Subcutaneous preadipocyte (primary cell): ENCODE measurements around the gene CALB2. TPM values are rescaled to one million over a fixed set of nuclear protein-coding genes. Genes with fewer than 3 reads are reported as not detected.

Source experiments
- total RNA-seq: library from RNA; depleted of rRNA; stranded (reverse); fragments of >200 nt; gene quantifications from 2 replicates; pipeline ENCODE4 v1.2.3, GENCODE V29; 2012

Gene CALB2
- not detected in 2 replicates for total RNA-seq

GRCh38 chr16:71358464-71358998, at the start of gene CALB2:
Gene CALB2, plus strand, starts transcription at chr16:71358723. Its CDS starts 70 bp downstream, at chr16:71358793.

Other genes starting within 250 kb of the CALB2 start
- gene HYDIN, start 128.0 kb upstream of the CALB2 start, total RNA-seq = under 0.01 and 1.8 TPM in 2 replicates
- 19.1 and 28.2 TPM in 2 replicates for gene CMTR2, start 69.3 kb upstream of the CALB2 start, total RNA-seq
- gene TLE7, start 83.3 kb downstream of the CALB2 start, total RNA-seq = not detected in 2 replicates
- 6.2 and 7.2 TPM in 2 replicates for gene ZNF23, start 103.5 kb downstream of the CALB2 start, total RNA-seq
- 2.5 and 3.7 TPM in 2 replicates for gene ZNF19, start 130.6 kb downstream of the CALB2 start, total RNA-seq
- gene CHST4, start 167.7 kb downstream of the CALB2 start, total RNA-seq = under 0.01 TPM in 1 of 2 replicates, not detected in the other
- not detected in 2 replicates for gene TAT, start 218.4 kb downstream of the CALB2 start, total RNA-seq